ENCODE data around the gene LTBP2.
"Not testable (repeated sequence)": the region's sequence is repeated elsewhere in the genome, so short reads cannot be mapped to it uniquely, and the experiment has no call there.

Gene LTBP2

GRCh38 chr14:74552623-74553022, 59.4 kb downstream of the LTBP2 start:
- no peak for DNase-seq (ENCODE audit: low read depth in 2 of 2)

- DNase-seq (ENCODE audit: low read depth in 2 of 2), result no peak
These were observed 60.3 kb downstream of the LTBP2 start for GRCh38 chr14:74551431-74552371.

GRCh38 chr14:74551001-74551400, 61.0 kb downstream of the LTBP2 start:
- DNase-seq (ENCODE audit: low read depth in 2 of 2), result no peak

- DNase-seq (ENCODE audit: low read depth in 2 of 2), result no peak
These were observed 62.0 kb downstream of the LTBP2 start for GRCh38 chr14:74550071-74550470.

GRCh38 chr14:74549588-74549987, 62.4 kb downstream of the LTBP2 start:
- no peak for DNase-seq (ENCODE audit: low read depth in 2 of 2)

- DNase-seq (ENCODE audit: low read depth in 2 of 2), result no peak
These were observed 63.2 kb downstream of the LTBP2 start for GRCh38 chr14:74548881-74549280.

- DNase-seq (ENCODE audit: low read depth in 2 of 2), result no peak
These were observed 64.6 kb downstream of the LTBP2 start for GRCh38 chr14:74547331-74547927.

GRCh38 chr14:74546416-74546815, 65.6 kb downstream of the LTBP2 start:
- no peak for DNase-seq (ENCODE audit: low read depth in 2 of 2)

- no peak for DNase-seq (ENCODE audit: low read depth in 2 of 2)
These were observed 66.7 kb downstream of the LTBP2 start for GRCh38 chr14:74545386-74545785.

GRCh38 chr14:74543771-74544438, 68.1 kb downstream of the LTBP2 start:
- DNase-seq (ENCODE audit: low read depth in 2 of 2), result no peak

- DNase-seq (ENCODE audit: low read depth in 2 of 2), result no peak
These were observed 69.9 kb downstream of the LTBP2 start for GRCh38 chr14:74542056-74542685.

GRCh38 chr14:74541225-74541624, 70.8 kb downstream of the LTBP2 start:
- no peak for DNase-seq (ENCODE audit: low read depth in 2 of 2)

- no peak for DNase-seq (ENCODE audit: low read depth in 2 of 2)
These were observed 72.5 kb downstream of the LTBP2 start for GRCh38 chr14:74539503-74539902.

GRCh38 chr14:74538411-74539391, 73.3 kb downstream of the LTBP2 start:
- no peak for DNase-seq (ENCODE audit: low read depth in 2 of 2)

GRCh38 chr14:74536336-74536735, 75.7 kb downstream of the LTBP2 start:
- not testable (repeated sequence) for DNase-seq (ENCODE audit: low read depth in 2 of 2)

GRCh38 chr14:74535756-74536325, 76.2 kb downstream of the LTBP2 start:
- no peak for DNase-seq (ENCODE audit: low read depth in 2 of 2)

GRCh38 chr14:74533576-74533975, 78.5 kb downstream of the LTBP2 start:
- DNase-seq (ENCODE audit: low read depth in 2 of 2), result no peak

GRCh38 chr14:74532246-74532645, 79.8 kb downstream of the LTBP2 start:
- no peak for DNase-seq (ENCODE audit: low read depth in 2 of 2)

GRCh38 chr14:74531467-74531866, 80.6 kb downstream of the LTBP2 start:
- no peak for DNase-seq (ENCODE audit: low read depth in 2 of 2)

GRCh38 chr14:74531006-74531405, 81.0 kb downstream of the LTBP2 start:
- no peak for DNase-seq (ENCODE audit: low read depth in 2 of 2)

- no peak for DNase-seq (ENCODE audit: low read depth in 2 of 2)
These were observed 83.2 kb downstream of the LTBP2 start for GRCh38 chr14:74528886-74529285.

All from stimulated activated CD4-positive, alpha-beta T cell treated with anti-CD3 and anti-CD28 coated beads, Interleukin-12 subunit alpha, Interleukin-12 subunit beta, amount 100 ng/mL, for 24 hours (primary cell).